HEK293T (cell line): ENCODE data around the gene ARMH3.

Experiments used
- CTBP1 ChIP-seq: fragments of 450-650 bp; IDR thresholded peaks from 2 replicates; pipeline ENCODE4 v1.6.1; 2016; ENCODE audit warnings: borderline replicate concordance
- ELF4 ChIP-seq: fragments of 450-650 bp; IDR thresholded peaks from 2 replicates; pipeline ENCODE4 v1.6.1; 2017; ENCODE audit warnings: antibody characterized with exemption
- FOXA1 ChIP-seq: fragments of 450-650 bp; IDR thresholded peaks from 2 replicates; pipeline ENCODE4 v1.6.1; 2016; ENCODE audit warnings: mild to moderate bottlenecking
- FOXK2 ChIP-seq: fragments of 450-650 bp; IDR thresholded peaks from 2 replicates; pipeline ENCODE4 v1.6.1; 2016; ENCODE audit warnings: mild to moderate bottlenecking
- FOXM1 ChIP-seq: fragments of 450-650 bp; IDR thresholded peaks from 2 replicates; pipeline ENCODE4 v1.6.1; 2017; ENCODE audit warnings: mild to moderate bottlenecking, borderline replicate concordance
- HDGF ChIP-seq: fragments of 450-650 bp; IDR thresholded peaks from 2 replicates; pipeline ENCODE4 v1.6.1; 2017; ENCODE audit warnings: antibody characterized with exemption, borderline replicate concordance
- NFRKB ChIP-seq: fragments of 450-650 bp; IDR thresholded peaks from 2 replicates; pipeline ENCODE4 v1.6.1; 2016; ENCODE audit warnings: mild to moderate bottlenecking, moderate library complexity
- SP1 ChIP-seq: fragments of 450-650 bp; IDR thresholded peaks from 2 replicates; pipeline ENCODE4 v1.6.1; 2017
- TARDBP ChIP-seq: fragments of 450-650 bp; IDR thresholded peaks from 2 replicates; pipeline ENCODE4 v1.6.1; 2016
- TF ChIP-seq, protein P1 (sequence below): fragments of 450-650 bp; IDR thresholded peaks from 2 replicates; pipeline ENCODE4 v1.6.1; 2016

- TF ChIP-seq SP1 (no peak), FOXK2 (no peak), FOXM1 (no peak), ELF4 (no peak), CTBP1 (no peak), FOXA1 (no peak), HDGF (no peak), NFRKB (no peak), TARDBP (no peak)
- TF ChIP-seq, protein P1, sequence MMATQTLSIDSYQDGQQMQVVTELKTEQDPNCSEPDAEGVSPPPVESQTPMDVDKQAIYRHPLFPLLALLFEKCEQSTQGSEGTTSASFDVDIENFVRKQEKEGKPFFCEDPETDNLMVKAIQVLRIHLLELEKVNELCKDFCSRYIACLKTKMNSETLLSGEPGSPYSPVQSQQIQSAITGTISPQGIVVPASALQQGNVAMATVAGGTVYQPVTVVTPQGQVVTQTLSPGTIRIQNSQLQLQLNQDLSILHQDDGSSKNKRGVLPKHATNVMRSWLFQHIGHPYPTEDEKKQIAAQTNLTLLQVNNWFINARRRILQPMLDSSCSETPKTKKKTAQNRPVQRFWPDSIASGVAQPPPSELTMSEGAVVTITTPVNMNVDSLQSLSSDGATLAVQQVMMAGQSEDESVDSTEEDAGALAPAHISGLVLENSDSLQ: no peak
Measured at GRCh38 chr10:102010961-102011360, 45.0 kb downstream of the ARMH3 start.
